HepG2 (cell line): ENCODE data around the gene UCK2.

Source experiments
- ZSCAN12 ChIP-seq: sonication (generic); formaldehyde crosslinking; IDR thresholded peaks from 2 replicates; pipeline ENCODE4 v1.9.0; 2021; ENCODE audit warnings: mild to moderate bottlenecking, missing genetic modification reagents
- TF ChIP-seq, protein P1 (sequence below): sonication (generic); formaldehyde crosslinking; IDR thresholded peaks from 2 replicates; pipeline ENCODE4 v1.4.0; 2020; ENCODE audit warnings: missing genetic modification reagents

DNA sequence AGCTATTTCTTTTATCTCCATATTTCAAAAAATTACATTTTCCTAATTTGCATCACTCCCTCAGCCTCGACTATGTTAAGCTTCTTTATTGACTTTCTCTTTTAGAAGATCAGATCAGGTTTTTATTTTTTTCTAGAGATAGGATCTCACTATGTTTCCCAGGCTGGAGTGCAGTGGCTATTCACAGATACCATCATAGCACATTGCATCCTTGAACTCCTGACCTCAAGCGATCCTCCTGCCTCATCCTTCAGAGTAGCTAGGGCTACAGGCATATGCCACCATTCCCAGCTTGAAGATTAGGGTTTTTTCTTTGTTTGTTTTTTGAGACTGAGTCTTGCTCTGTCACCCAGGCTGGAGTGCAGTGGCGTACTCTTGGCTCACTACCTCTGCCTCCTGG is 20.1 kb downstream of the UCK2 start:
- no peak for TF ChIP-seq ZSCAN12 (CRISPR knock-in tag)
- TF ChIP-seq, protein P1, sequence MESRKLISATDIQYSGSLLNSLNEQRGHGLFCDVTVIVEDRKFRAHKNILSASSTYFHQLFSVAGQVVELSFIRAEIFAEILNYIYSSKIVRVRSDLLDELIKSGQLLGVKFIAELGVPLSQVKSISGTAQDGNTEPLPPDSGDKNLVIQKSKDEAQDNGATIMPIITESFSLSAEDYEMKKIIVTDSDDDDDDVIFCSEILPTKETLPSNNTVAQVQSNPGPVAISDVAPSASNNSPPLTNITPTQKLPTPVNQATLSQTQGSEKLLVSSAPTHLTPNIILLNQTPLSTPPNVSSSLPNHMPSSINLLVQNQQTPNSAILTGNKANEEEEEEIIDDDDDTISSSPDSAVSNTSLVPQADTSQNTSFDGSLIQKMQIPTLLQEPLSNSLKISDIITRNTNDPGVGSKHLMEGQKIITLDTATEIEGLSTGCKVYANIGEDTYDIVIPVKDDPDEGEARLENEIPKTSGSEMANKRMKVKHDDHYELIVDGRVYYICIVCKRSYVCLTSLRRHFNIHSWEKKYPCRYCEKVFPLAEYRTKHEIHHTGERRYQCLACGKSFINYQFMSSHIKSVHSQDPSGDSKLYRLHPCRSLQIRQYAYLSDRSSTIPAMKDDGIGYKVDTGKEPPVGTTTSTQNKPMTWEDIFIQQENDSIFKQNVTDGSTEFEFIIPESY: no peak
